Endothelial cell of hepatic sinusoid (primary cell): Measurements from ENCODE around the gene EEF1AKMT3.

Source experiments
- in situ Hi-C: cut with HindIII; loops from 2 replicates; pipeline ENCODE4 v1.10.0; 2017; ENCODE audit warnings: low sequenced_read_pairs

The EEF1AKMT3 gene

DNA sequence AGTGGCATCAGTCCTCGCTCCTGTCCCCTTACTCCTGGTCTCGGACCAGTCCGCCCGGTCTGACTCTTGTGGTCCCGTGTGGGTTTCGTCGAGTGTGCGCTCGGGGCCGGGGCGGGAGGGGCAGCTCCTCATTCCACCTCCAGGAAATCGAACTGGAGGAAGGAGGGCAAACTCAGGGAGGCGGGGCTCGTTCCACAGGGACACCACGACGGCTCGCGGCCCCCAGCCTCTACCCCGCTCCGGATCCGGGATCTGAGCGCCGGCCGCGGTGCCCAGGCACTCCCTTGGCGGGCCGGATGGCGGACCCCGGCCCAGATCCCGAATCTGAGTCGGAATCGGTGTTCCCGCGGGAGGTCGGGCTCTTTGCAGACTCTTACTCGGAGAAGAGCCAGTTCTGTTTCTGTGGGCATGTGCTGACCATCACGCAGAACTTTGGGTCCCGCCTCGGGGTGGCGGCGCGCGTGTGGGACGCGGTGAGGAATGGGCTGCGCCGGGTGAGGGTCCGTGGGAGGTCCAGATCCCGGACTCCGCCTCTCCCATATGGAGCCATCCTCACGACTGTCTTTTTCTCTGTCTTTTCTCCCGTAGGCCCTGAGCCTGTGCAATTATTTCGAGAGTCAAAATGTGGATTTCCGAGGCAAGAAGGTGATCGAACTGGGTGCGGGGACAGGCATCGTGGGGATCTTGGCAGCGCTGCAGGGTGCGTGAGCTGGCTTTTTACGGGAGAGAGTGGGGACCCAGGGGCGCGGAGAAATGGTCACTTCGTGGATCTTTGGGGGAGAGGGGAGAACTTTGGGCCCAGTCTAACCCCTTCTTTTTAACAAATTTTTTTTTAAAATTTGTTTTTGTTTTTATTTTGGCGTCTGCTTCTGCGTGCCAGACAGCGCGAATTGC is at the start of gene EEF1AKMT3:
EEF1AKMT3 (plus strand) TSS at position 186 of the 894 bp plus-strand sequence; CDS start at position 297, 111 bp downstream.
- in situ Hi-C loops = no loop called here

DNA sequence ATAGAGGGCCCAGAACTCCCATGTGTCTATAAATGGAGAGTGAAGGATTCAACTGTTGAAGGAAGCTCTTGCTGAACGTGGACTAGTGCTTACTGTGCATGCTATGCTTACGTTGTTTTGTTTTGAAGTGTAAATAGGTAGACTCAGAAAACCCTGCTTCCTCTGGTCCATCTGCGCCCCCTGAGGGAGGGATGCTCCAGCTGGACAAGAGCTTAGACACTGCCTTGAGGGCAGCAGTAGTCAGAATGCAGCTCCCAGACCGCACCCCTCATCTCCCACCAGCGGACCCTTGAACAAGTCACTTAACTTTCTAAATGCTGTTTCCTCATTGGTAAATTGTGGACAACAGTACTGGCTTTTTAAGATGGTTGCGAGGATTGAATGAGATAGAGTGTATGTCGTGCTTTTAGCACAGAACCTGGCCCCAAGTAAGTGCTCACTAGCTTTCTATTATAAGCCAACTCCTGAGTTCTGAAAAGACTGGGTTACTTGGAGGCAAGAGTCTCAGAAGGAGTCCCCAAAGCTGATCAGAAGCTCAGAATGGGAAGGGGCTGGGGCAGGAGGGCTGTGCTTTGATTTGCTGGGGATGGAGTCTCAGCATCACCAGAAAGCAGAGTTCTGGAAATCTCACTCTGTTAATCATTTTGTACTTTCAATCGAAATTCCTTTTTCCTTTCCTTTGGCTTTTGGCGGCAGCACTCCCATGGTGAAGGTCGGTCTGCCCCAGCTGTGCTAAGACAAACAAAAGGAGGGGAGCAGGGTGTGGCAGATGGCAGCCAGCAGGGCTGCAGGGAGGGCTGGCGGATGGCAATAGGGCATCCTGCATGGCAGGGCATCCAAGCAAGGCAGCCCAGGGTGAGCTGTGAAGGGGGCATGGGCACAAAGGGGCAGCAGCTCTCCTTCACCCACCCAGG is 49.4 kb upstream of the EEF1AKMT3 start:
- in situ Hi-C loops = no loop called here

DNA sequence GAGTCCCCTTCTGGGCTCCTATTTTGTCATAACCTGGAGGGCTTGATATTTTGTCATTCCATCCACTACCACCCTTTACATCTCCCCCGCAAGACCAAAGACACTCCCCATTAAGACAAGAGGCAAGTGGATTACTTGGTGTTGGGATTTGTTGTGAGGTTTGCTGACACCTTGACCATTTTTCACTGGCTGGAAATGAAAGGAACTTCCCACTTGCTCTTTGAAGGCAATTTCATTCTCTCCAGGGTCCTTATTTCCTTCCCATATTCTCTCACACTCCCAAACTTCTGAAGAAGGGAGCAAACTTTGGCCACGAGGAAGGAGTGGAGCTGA is 48.8 kb upstream of the EEF1AKMT3 start:
- in situ Hi-C loops = no loop called here

DNA sequence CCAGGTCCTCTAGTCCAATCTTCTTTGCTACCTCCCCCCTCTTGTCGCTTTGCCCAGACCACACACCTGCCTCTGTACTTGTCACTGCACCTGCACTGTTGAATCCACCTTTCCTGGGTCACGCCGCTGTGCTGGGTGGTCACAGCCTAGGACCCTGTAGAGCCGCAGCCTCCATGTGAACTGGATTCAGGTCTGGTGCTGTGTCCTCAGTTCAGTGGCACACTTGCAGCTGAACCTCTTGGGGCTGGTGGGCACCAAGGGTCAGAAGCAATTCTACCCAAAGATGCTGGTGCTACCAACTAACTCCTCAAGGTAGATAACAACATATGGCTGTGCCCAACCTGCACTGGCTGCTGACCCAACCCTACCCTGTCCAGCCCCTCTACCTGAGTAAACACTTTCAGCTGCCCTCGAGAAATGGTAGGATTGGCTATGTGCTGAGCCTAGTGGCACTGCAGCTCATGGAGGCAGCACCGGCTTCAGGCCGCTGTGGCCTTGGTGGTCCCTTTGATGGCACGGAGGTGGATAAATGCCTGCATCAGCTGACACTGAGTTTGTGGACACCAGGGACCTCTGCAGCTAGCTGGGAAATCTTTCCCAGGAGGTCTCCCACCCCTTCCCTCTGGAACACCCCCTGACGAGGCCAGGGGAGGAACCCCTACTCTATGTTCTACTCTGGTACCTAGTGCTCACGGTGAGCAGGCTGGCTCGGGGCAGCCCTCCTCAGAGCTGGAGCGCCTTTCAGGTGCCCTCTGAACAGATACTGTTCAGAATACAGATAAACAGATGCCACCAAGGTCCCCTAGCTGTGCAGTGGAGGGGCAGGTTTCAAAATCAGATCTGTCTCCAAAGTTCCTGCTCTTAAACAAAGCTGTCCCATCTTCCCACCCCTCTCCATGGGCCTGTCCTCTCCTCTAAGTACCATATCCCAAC is 48.1 kb upstream of the EEF1AKMT3 start:
- in situ Hi-C loops = no loop called here

DNA sequence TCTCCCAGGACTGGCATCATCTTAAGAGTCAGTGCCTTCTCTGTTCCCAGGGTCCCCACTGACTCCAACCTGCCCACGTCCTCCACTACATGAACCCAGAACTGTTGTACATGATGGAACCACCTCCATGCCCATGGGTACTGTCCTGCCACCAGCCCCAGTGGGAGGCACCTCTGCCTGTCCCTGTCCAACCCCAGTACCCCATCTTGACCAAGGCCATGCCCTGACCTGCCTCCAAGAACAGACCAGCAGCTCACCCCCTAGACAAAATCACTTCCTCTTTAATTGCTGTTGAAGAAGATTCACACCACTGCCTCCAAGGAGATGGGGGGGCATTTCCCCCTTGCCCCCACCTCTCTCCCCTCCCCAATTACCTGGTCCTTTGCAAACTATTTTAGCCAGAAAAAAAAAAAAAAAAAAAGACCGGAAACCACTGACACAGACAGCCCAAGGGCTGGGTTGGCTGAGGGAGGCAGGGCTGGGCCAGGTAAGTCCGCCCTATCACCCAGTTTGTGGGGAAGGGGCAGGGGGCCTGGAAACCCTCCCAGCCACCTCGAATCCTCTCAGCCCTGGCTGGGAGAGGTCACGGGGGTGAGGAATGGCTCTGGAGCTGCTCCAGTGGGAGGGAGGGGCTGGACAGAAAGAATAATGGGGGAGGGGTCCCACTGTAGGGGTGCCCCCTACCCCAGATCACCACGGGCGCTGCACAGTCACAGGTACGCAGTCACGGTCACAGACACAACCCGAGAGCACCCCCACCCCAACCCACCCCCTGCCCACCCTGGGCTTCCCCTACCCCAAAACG is 47.3 kb upstream of the EEF1AKMT3 start:
- in situ Hi-C loops = no loop called here

DNA sequence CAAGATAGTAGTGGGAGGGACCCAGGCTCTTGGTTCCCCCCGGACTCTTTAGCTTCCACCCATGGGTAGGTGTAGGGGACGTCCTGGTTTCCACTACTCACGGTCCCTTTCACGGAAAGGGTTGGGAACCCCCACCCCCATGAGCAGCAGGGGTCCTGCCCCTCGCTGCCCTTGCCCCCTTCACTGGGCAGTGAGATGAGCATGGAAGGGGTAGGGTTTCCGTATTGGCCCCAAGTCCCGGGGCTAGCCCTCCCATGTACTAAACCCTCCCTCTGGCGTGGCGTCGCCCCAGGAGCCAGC is 46.6 kb upstream of the EEF1AKMT3 start:
- in situ Hi-C loops = no loop called here

DNA sequence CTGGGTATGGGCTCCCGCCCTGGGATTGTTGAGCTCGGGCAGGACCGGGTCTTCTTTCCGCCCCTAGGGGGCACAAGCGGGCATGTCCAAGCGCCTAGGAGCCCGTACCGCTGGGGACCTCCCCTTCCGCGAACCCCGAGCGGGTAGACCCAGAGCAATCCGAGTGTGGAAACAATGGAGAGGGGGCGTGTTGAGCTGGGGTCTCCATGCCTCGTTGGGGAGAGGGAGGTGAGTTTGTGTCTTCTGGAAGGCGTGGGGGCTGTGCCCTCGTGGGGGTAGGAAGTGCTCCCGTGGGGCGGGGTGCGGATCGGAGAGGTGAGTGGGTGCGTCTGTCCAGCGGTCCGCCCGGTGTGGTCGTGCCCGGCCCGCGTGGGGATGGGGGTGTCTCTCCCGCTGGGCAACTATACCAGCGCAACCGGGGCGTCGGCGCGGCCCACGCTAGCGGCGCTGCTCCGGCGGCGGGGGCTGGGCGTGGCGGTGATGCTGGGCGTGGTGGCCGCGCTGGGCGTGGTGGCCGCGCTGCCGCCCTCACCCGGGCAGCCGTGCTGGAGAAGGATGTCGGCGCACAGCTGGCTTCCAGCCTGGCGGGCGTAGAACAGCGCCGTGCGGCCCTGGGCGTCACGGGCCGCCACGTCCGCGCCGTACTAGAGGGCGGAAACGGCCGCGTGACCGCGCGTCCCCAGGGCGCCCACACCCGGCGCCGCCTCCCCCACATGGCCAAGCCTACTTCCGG is 46.1 kb upstream of the EEF1AKMT3 start:
- in situ Hi-C loops = no loop called here

DNA sequence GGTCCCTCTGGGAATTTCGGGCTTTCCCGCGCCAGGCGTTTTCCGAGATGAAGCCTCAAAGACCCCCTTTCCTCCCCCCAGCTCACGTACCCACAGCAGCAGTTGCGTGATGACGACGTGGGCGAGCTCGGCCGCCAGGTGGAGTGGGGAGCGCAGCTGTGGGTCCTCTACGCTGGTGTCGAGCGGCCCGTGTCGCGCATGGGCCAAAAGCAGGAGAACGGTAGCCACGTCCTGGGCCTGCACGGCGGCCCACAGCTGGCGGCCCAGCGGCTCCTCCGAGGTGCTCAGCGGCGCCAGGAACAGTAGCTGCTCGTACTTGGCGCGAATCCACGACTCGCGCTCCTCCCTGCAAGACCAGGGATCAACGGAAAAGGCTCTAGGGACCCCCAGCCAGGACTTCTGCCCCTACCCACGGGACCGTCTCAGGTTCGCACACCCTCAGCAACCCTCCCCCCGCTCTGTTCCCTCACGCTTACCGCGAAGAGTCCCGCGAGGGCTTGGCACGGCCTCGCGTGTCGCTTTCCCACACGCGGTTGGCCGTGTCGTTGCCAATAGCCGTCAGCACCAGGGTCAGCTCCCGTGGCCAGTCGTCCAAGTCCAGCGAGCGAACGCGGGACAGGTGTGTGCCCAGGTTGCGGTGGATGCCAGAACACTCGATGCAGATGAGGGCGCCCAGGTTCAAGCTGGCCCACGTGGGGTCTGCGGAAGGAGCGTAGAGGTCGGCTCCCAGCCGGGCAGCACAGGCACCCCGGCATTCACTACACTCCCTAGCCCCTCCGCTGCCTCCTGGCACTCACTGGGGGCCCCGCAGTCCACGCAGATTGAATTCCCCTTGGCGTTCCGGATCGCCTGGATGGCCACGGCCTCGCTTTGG is 45.3 kb upstream of the EEF1AKMT3 start:
- in situ Hi-C loops = no loop called here

DNA sequence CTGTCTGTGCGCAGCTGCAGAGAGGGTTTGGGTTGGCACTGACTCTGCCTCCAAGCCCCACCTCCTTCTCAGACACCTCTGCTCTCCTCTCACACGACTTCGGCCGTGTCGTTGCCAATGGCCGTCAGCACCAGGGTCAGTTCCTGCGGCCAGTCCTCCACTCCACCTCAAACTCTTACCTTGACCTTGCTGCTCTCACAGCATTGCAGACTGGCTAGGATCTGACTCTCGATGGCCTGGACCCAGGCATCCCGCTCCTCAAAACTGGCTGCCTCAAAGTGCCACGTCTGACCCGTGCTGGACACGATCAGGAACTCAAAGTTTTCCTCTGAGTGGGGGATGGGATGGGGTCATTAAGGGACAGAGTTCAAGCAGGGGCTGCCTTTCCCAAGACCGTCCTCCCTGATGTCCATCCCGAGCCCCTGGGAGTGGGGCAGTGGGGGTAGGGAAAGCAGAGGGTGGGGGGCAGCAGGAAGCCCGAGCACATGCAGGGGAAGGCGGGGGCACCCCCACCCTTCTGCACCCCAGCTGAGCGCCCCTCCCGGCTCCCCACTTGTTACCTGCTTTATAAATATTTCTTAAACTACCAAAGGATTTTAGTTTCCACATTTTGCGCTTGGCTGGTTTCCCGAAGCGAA is 44.5 kb upstream of the EEF1AKMT3 start:
- in situ Hi-C loops = no loop called here

DNA sequence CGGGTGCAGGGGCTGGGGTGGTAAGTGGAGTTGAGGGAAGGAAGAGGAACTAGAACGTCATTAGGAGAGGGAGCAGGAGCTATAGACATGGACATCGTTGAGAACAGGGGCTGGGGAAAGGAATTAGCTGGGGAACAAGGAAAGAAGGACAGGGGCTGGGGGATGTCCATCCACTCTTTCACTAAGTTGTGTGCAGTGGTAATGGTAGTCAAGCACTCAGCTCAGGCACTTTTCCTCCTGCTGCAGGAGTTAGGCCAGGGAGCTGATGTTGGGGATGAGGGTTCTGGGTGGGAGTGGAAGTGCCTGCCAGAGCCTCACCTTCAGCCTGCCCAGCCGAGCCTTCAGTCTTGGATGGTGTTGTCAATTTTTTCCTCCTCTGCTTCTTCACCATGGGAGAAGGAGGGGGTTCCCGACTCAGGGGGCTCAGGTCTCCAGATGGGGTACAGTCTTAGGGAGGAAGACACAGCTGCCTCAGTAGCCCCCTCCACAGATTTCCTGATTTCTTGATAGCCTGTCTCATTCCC is 43.0 kb upstream of the EEF1AKMT3 start:
- in situ Hi-C loops = no loop called here

DNA sequence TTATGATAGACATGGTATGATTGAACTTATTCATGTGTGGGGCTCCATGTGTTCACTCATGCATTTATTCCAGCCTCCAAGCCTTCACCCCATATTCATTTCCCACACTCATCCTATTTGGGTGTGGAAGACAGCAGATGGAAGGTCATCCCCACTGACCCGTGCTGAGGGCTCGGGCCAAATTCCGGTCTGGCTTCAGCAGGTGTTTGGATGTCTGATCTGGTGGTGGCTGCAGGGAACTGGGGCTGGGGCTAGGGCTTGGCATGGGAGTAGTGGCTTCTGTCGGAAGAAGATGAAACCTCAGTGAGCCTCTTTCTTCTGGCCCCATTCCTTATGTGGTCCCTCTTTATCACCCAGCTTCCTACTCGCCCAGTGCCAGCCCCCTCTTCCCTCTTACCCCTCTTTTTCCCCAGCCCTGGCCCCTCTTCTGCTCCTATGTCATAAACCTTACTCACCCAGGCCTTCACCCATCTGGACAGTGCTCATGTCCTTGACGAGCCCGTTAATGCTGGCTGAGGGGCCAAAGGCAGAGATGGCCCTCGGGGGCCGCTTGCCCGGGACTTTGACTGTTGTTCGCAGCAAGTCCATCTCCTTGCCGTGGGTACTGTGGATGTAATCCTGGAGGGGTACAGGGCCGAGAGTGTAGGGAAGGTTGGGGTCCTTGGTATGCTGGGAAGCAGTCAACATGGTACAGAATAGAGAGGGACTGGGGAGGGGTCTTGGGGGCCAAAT is 41.9 kb upstream of the EEF1AKMT3 start:
- in situ Hi-C loops = no loop called here

DNA sequence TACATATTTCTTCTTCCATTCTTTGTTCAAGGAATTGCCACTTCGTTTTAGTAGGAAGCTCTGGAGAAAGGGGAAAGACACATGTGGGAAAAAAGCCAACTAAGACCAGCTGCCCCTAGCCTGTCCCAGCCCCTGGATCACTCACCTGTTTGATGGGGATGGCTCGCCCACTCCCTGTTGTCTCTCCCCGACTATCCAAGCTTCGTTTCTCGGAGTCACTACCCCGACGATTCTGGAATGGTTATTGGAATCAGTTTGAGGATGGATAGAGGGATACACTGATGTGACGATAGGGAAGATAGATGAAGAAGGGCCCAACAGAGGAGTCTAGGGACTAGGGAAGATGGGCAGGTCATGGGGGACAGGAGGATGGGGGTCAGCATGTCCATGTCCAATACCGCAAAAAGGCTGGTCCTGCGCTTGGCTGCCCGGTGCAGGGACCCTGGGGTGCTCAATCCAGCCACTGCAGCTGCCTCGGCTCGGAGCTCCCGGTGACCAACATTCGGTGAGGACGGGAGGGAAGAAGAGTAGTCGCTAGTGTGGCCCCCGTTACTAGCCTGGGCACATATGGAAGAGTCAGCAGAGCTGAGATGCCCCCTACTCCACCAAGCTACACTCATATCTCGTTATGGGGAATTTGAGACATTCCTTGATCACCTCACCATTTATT is 40.9 kb upstream of the EEF1AKMT3 start:
- in situ Hi-C loops = no loop called here

DNA sequence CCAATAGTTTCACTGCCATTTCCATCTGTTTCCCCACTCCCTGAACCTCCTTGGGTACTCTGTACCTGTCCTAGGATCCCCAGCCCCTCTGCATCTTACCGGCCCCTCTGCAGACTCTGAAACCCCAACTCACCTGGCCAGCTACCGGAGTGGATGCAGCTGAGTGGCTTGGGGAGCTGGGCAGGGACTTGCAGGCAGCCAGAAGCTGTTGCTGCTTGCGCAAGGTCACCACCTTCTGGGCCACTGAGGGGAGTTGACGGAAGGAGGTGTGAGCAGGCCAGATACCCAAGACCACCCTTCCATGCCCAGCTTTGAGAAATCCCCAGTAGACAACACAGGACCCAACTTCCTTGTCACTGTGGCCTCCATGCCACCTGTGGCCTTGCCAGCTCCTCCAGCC is 40.1 kb upstream of the EEF1AKMT3 start:
- in situ Hi-C loops = no loop called here

DNA sequence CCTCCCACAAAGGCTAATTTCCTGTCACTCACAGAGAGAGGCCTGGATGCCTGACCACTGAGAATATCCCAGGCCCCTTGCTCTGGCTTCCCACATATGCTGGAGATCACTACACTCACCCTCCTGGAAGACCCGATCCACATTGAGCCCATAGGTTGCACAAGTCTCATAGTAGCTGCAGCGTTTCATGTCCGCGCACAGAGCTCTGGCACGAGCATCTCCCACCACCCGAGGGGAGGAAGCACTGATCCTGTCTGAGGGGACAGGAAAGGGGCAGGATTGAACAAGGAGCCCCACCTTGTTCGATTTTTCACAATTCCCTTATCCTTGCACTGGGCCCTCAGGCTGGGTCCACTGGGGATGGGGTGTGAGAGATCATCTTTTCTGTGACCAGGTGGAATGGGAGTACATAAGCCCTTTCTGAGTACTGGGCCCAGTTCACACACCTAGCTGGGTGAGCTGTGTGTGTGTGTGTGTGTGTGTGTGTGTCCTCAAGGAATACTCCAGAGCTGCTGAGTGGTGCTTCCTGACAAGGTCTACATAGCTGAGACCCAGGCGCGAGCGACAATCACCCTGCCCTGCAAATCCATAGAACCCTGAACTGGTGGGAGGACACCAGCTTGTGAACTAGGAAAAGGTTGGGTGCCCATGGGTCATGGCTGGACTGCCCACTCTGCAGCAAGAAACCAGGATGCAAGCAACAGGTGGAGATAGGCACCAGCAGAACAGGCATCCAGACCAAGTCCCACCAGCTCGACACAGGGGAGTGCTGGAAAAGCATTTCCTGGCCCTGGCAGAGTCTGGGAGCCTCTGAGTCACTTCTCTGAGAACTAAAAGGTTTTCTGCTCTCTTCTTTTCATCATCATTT is 39.5 kb upstream of the EEF1AKMT3 start:
- in situ Hi-C loops = no loop called here

DNA sequence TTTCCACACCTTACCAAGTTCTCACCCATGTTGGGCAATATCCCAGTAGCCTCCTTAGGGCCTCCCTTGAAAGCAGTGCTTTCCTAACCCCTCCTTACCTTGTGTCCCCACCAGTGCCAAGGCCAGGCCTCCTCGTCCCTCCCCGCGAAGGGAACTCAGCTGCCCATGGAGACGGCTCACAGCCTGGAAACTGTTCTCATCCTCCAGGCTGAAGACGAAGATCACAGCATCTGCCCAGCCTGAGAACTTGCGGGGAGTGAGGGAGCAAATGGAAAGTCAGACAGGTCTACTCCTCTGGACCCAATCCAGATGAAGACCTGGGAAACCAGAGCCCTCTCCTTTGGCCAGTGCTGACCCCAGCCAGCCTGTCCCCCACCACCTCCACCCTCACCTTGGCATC is 38.5 kb upstream of the EEF1AKMT3 start:
- in situ Hi-C loops = no loop called here

DNA sequence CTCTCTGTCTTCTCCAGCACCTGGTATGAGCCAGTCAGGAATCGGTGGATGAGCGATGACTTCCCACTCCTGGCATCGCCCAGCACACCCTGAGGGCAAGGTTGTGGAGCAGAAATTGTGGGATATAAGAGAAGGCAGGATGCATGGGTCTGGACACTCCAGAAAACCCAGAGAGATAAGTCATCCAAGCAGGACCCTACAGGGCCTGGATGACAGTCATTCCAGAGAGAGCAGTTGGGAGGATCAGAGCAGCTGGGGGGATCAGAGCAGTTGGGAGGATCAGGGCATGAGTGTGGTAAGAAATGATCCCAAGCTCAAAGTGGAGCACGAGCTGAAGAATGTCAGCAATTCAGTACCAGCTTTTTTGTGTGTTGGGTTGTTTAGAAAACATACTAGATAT is 37.8 kb upstream of the EEF1AKMT3 start:
- in situ Hi-C loops = no loop called here
